CD4-positive, alpha-beta T cell (primary cell): Measurements from ENCODE around the gene FAM174C. TPM values are rescaled to one million over a fixed set of nuclear protein-coding genes. Genes with fewer than 3 reads are reported as not detected.

Source experiments
- ATAC-seq: fragments of 200-7000 bp; cut with Tn5 transposase; one replicate; pipeline ENCODE4 v1.10.0; 2022; ENCODE audit warnings: mild to moderate bottlenecking; ENCODE audit not compliant: poor library complexity
- CTCF ChIA-PET: fragments of 350-600 bp; sonication (Branson Sonifier 250); formaldehyde crosslinking; loops from one replicate; lab custom pipeline; 2021; ENCODE audit warnings: antibody characterized with exemption, inconsistent platforms; lab: Charles Lee
- POLR2A ChIA-PET: fragments of 350-600 bp; sonication (Branson Sonifier 250); formaldehyde crosslinking; loops from one replicate; lab custom pipeline; 2021; ENCODE audit warnings: antibody characterized with exemption, inconsistent platforms; lab: Charles Lee
- DNase-seq, 14 experiments: peaks; one replicate each; pipeline ENCODE4 v3.0.0-alpha.2; 2013 to 2020; ENCODE audit warnings: mixed read lengths in 2 of 14
- H3K27ac ChIP-seq, 2 donors: one replicate each; pipeline versions ENCODE4 v1.5.1 to v1.7.0; 2013; ENCODE audit warnings: low read length in 2 of 2, low read depth in 1 of 2, mild to moderate bottlenecking in 1 of 2
- H3K27me3 ChIP-seq, 2 experiments: 1 replicate in 1 of 2; 2 replicates in 1 of 2; pipeline versions ENCODE4 v1.6.1 to v1.7.0; 2013; ENCODE audit warnings: low read length in 2 of 2, control low read depth in 1 of 2, mild to moderate bottlenecking in 1 of 2, moderate library complexity in 1 of 2; ENCODE audit not compliant: insufficient read depth in 2 of 2, control insufficient read depth in 1 of 2
- H3K36me3 ChIP-seq: one replicate; pipeline ENCODE4 v1.6.1; 2013; ENCODE audit warnings: low read length, control low read depth; ENCODE audit not compliant: insufficient read depth
- H3K4me1 ChIP-seq: one replicate; pipeline ENCODE4 v1.6.1; 2013; ENCODE audit warnings: low read length, control low read depth; ENCODE audit not compliant: insufficient read depth
- H3K4me3 ChIP-seq: one replicate; pipeline ENCODE4 v1.5.1; 2013; ENCODE audit warnings: mild to moderate bottlenecking, low read length, moderate library complexity
- H3K9me3 ChIP-seq, 2 experiments: 1 replicate in 1 of 2; 2 replicates in 1 of 2; pipeline versions ENCODE4 v1.6.1 to v1.7.0; 2013; ENCODE audit warnings: low read length in 2 of 2, mild to moderate bottlenecking in 2 of 2, control low read depth in 1 of 2, moderate library complexity in 1 of 2; ENCODE audit not compliant: control insufficient read depth in 1 of 2, insufficient read depth in 1 of 2
- H3K27ac Mint-ChIP-seq: one replicate; pipeline ENCODE4 v1.8.0; 2020; ENCODE audit warnings: mixed read lengths
- H3K27me3 Mint-ChIP-seq: one replicate; pipeline ENCODE4 v1.8.0; 2021; ENCODE audit warnings: mixed read lengths
- H3K36me3 Mint-ChIP-seq: one replicate; pipeline ENCODE4 v1.8.0; 2021; ENCODE audit warnings: low read depth, mixed read lengths
- H3K4me1 Mint-ChIP-seq: one replicate; pipeline ENCODE4 v1.8.0; 2021; ENCODE audit warnings: low read depth, mixed read lengths
- H3K4me3 Mint-ChIP-seq: one replicate; pipeline ENCODE4 v1.8.0; 2020; ENCODE audit warnings: mild to moderate bottlenecking, mixed read lengths
- H3K9me3 Mint-ChIP-seq: one replicate; pipeline ENCODE4 v1.8.0; 2020; ENCODE audit warnings: mixed read lengths
- intact Hi-C, 2 experiments: fragments of 100-400 bp; cut with DNase I in 1 of 2; cut with micrococcal nuclease in 1 of 2; formaldehyde crosslinking; loops; one replicate each; pipeline versions ENCODE4 v1.15.1 to v1.9.0; 2023 to 2025; cut with DNase I, micrococcal nuclease
- total RNA-seq, 174 experiments: library from RNA in 2 of 174; stranded (reverse) in 2 of 174; gene quantifications; one replicate each; pipeline ENCODE4 v1.2.3 and lab custom pipeline; 2021 to 2026
- TF ChIP-seq, protein P1 (sequence below): fragments of 200-600 bp; IDR thresholded peaks from one replicate; pipeline ENCODE4 v1.8.0; 2022; ENCODE audit warnings: antibody characterized with exemption, mild to moderate bottlenecking

FAM174C gene
- total RNA-seq, 2 experiments from 2014 or later = 32.0 to 38.3 TPM

DNA sequence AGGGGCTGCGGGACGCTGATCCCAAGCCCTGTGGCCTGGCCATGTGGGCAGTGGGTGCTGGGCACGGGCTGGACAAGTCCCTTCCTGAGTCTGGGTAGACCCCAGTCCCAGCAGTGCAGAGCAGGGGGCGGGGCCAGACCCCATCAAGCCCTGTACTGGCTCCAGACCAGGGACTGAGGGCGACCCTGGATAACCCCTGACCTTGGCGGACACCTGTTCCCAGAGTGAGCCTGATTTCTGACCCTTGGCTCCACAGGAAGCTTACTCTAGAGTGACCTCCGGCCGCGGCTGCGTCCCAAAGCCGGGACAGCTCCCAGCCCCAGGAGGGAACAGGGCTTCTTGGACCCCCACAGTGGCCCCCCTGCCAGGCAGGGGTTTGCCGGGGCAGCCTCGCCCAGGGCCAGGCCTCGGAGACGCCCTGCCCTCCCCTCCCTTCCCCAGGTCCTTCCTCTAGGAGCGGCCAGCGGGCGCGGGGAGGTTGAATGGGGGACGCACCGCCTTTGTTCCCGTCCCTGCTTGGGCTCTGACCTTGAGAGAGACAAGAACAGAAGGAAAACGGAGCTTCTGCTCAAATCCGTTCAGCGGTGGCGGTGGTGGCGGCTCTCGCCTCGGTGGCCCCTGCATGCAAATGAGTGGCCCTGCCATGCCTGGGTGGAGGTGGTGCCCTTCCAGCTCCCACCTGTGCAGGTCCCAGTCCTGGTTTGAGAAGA lies 8.0 kb downstream of the FAM174C start:
- Histone ChIP-seq H3K36me3 (peaks cover 17% of the 10 kb centered on the region), H3K9me3 (peaks cover 0 to 24% of the 10 kb centered on the region in 2 experiments), H3K4me1 (peaks cover 24% of the 10 kb centered on the region), H3K27me3 (peaks cover 32 to 38% of the 10 kb centered on the region in 2 experiments), H3K4me3 (no peak overlapping the region), H3K27ac (no peak overlapping the region)
- no peak for ATAC-seq
- POLR2A ChIA-PET = interaction anchor here (0.7 to 2.0 kb wide), 3 partner anchors 8 to 119 kb away, joined by 3 to 7 read pairs (median 7); partner anchors contain the start of genes CIRBP and FAM174C
- intact Hi-C loops = no loop called here
- Mint-ChIP-seq H3K27ac (no peak overlapping the region), H3K27me3 (peaks cover 21% of the 10 kb centered on the region), H3K4me1 (peaks cover 16% of the 10 kb centered on the region), H3K4me3 (no peak overlapping the region), H3K9me3 (no peaks in the 10 kb centered on the region), H3K36me3 (peaks cover 11% of the 10 kb centered on the region)
- peak in 1 of 14 experiments; percentile 4 for DNase-seq
- TF ChIP-seq, protein P1, sequence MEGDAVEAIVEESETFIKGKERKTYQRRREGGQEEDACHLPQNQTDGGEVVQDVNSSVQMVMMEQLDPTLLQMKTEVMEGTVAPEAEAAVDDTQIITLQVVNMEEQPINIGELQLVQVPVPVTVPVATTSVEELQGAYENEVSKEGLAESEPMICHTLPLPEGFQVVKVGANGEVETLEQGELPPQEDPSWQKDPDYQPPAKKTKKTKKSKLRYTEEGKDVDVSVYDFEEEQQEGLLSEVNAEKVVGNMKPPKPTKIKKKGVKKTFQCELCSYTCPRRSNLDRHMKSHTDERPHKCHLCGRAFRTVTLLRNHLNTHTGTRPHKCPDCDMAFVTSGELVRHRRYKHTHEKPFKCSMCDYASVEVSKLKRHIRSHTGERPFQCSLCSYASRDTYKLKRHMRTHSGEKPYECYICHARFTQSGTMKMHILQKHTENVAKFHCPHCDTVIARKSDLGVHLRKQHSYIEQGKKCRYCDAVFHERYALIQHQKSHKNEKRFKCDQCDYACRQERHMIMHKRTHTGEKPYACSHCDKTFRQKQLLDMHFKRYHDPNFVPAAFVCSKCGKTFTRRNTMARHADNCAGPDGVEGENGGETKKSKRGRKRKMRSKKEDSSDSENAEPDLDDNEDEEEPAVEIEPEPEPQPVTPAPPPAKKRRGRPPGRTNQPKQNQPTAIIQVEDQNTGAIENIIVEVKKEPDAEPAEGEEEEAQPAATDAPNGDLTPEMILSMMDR = no peak
- CTCF ChIA-PET = no interaction called here

DNA sequence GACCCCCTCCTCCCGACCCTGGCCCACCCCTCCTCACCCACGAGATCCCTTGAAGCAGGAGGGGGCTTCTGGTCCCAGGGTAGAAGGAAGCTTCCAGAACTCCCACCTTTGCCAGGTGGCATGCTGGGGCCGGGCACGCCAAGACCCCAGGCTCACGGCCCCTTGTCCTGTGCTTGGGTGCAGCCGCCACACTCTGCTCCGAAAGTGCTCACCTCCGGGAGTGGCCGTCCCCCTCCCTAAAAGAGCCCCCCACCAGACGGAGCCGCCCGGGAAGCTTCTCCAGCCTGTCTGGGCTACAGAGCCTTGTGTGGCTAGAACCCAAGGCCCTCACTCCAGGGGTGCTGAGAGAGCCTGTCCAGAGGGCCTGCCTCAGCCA lies 8.6 kb downstream of the FAM174C start:
- intact Hi-C loops = no loop called here
- ChIA-PET CTCF (no interaction called here), POLR2A (interaction anchor here (1.5 to 2.0 kb wide), 2 partner anchors 9 to 15 kb away, joined by 7 read pairs; partner anchors contain the start of genes CIRBP and FAM174C)
- no peak overlapping the region for H3K4me3 ChIP-seq
- TF ChIP-seq, protein P1 = no peak
- peaks cover 16% of the 10 kb centered on the region for H3K4me1 Mint-ChIP-seq
- peak in 1 of 14 experiments; percentile 4 for DNase-seq
- H3K27me3 ChIP-seq = peaks cover 34 to 43% of the 10 kb centered on the region in 2 experiments
- H3K27ac Mint-ChIP-seq = no peak overlapping the region
- H3K4me1 ChIP-seq = peaks cover 24% of the 10 kb centered on the region
- H3K9me3 Mint-ChIP-seq = no peaks in the 10 kb centered on the region
- H3K4me3 Mint-ChIP-seq = no peak overlapping the region
- peaks cover 22% of the 10 kb centered on the region for H3K27me3 Mint-ChIP-seq
- peaks cover 13% of the 10 kb centered on the region for H3K36me3 ChIP-seq
- H3K27ac ChIP-seq = no peak overlapping the region
- no peak for ATAC-seq
- peaks cover 0 to 29% of the 10 kb centered on the region in 2 experiments for H3K9me3 ChIP-seq
- H3K36me3 Mint-ChIP-seq = peaks cover 11% of the 10 kb centered on the region

DNA sequence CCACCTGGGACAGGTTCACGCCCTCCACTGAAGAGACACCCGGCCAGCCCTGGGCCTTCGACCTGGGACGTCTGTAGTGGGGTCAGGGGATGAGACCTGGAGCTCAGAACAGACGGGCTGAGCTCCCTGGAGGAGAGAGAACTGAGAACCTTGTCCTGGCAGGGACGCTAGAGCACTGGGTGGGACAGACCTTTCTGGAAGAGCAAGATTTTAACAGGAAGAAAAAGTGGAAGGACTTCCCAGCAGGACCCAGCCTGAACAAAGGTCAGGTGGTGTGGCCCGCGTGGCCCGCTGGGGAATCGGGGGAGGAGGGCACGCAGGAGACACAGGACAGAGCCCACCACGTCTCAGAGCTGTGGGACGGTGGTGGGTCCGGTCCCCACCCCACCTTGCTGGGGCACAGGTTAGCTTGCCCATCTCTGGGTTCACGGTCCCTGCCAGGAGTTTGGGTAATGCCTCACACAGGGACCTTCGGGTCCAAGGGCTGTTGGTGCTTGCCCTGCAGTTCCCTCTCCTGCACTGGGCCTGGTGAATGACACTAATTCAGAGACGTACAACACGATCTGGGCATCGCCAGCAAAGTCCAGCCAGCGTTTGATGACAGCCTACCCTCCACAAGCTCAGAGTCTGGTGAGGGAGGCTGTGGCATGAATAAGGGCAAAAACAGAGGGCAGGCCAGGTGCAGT lies 9.1 kb downstream of the FAM174C start:
- peaks cover 26% of the 10 kb centered on the region for H3K27me3 Mint-ChIP-seq
- TF ChIP-seq, protein P1 = no peak
- DNase-seq (no peak), ATAC-seq (no peak)
- peaks cover 9% of the 10 kb centered on the region for H3K36me3 Mint-ChIP-seq
- H3K4me1 Mint-ChIP-seq = peaks cover 15% of the 10 kb centered on the region
- H3K27ac Mint-ChIP-seq = no peak overlapping the region
- H3K9me3 Mint-ChIP-seq = no peaks in the 10 kb centered on the region
- no peak overlapping the region for H3K27ac ChIP-seq
- ChIA-PET CTCF (interaction anchor here (0.9 kb wide), 1 partner anchor 40 kb away, joined by 3 read pairs; no protein-coding TSS in a partner anchor), POLR2A (interaction anchor here (1.5 to 2.0 kb wide), 2 partner anchors 9 to 15 kb away, joined by 7 read pairs; partner anchors contain the start of genes CIRBP and FAM174C)
- intact Hi-C loops = no loop called here
- H3K4me3 Mint-ChIP-seq = peak overlapping the region; percentile 8
- peaks cover 0 to 34% of the 10 kb centered on the region in 2 experiments for H3K9me3 ChIP-seq
- H3K27me3 ChIP-seq = peaks cover 34 to 49% of the 10 kb centered on the region in 2 experiments
- peaks cover 22% of the 10 kb centered on the region for H3K4me1 ChIP-seq
- H3K4me3 ChIP-seq = no peak overlapping the region
- H3K36me3 ChIP-seq = peaks cover 7% of the 10 kb centered on the region
